ENCODE data around the gene UBL4A.

- TF ChIP-seq POLR2A (IDR thresholded peaks at IDR 0.05) = no peak
- TF ChIP-seq POLR2AphosphoS5 (IDR thresholded peaks at IDR 0.05; ENCODE audit: insufficient read depth in 1 of 2, low read depth in 1 of 2) = no peak
Measured at GRCh38 chrX:154517101-154517781, 30.8 kb upstream of the UBL4A start.
